Anterior cingulate cortex (tissue), 58 donors: ENCODE results near the gene ST7.

Source experiments
- DNase-seq, 58 donors: peaks; one replicate each; lab custom pipeline; 2025; lab: John Stamatoyannopoulos, UW

Gene ST7

DNA sequence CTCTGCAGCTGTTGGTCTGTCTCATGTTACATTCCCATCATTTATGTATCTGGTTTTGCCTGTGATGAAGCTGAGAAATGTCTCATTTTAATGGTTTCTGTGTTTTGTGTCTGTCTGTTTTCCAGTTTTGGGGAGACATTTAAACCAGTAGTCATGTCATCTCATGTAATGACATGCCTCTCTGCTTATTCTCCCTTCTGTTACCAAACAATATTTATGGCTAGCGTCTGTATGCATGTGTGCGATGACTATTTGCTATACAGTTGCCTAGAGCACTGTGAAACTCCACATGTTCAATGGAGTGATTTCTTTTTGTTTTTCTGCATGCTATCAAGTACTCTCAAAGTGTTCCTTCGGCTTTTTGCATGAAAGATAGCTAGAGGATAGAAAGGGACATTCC is 132.0 kb downstream of the ST7 start:
- no peak for DNase-seq

DNA sequence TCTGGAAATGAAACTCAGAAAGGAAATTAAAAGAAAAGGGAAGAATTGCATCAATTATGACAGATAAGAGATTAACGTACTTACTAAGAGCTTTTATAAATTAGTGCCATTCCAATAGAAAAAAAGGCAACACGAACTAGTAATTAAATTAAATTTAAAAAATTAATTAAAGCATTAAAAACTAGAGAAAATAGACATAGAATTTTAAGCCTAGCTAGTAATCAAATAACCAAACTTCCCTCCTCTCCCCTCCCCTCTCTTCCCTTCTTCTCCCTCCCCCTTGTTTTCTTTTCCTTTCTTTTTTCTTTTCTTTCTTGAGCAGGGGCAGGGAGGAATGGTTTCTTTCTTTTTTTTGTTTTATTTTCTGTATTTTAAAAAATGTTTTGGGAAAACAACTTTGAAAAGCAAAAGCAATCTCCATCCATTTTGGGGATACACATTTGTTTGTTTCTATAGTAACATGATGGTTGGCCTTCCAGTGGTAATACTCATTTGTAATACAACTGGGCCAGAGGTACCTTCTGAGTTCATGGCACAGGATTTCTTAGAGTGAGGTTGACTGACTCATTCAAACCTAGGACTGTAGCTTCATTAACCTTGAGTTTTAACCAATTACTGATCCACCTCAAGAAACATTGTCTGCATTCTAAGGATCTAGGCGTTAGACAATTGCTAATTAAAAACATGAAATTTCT is 132.6 kb downstream of the ST7 start:
- DNase-seq: no peak

DNA sequence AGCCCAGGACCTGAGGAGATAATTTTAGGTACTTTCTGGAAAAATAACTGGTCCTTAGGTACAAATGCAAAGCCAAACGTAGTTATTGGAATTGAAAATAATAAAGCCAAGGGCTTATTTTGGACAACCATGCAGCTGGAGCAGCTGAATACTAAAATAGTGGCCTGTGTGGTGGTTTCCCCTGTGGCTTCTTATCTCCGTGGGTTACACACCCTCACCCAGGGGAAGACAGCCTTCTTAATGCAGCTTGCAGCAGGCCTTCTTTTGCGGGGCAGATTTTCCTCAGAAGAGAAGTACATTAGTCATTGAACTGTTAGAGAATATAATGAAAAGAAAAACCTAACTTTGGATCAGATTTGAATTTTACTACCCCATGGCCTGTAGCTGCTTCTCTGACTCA is 133.5 kb downstream of the ST7 start:
- no peak for DNase-seq

DNA sequence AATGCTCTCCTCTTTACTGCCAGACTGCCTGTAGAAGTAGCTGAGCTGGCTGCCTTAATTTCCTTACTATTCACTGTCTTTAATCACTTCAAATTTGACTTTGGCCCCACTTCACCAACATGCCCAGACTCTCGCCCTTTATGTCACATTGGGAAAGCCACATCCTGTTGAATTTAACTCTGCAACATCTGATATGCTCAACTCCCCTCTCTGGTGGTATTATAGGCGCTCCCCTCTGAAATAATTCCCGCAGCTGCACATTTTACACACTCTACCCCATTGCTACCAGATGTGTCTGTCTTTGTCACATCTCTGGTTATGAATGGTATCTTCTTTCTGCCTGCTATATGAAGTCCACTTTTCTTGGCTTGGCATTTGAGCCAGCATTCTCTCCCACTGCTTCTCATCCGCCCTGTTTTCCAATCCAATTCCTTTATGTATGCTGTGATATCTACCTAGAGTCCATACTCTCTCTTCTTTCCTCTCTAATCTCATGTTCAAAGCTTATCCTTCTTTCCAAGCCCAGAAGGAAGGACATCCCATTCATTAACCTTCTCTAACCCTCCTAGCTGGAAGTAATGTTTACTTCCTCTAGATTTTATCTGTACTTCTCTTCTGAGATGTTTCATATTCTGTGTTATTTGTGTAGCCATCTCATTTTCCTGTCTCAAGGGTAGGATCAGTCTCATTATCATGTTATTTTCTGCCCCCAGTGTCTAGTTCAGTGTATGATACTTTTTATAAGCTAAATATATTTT is 134.5 kb downstream of the ST7 start:
- no peak for DNase-seq

DNA sequence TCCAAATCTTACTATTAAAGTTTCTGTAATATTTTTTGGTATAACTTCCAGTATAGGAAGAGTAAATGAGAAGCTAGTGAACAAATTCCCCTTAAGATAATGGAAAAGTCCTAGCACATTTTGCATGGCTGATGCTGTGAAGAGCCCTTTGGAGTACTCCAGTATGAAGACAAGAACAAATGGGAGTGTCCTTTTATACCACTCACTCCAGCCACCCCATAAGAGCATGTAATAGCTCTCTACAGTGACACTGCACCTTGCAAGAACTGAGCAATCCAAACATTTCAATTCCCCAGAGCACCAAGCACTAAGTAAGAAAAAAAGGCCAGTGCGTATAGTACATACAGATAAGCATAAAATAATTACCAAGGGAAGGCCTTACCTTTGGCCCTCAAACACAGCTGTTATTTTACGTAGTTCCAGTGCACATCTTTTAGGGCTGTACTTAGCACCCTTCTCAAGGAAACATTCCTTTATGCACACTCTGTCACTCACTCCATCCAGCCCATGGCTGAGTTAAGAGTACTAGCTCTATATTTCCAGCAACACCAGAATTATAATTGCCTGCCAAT is 135.4 kb downstream of the ST7 start:
- DNase-seq: no peak

DNA sequence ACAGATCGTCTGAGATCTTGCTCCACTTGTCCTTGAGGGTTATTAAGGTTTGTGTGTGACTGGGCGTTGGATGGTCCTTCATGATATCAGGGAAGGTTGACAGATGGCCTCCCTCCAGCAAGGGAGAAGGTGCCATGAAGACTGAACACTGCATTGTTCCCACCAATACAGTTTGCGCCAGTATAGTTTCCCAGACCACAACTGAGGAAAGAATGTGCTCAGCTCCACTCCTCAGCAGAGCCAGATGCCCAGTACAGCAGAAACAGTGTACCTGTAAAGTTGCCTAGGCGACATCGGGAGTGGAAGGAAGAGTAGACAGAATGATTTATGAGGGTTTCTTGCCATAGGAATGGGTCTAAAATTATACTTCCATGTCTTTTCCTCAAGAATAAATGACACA is 137.5 kb downstream of the ST7 start:
- no peak for DNase-seq

DNA sequence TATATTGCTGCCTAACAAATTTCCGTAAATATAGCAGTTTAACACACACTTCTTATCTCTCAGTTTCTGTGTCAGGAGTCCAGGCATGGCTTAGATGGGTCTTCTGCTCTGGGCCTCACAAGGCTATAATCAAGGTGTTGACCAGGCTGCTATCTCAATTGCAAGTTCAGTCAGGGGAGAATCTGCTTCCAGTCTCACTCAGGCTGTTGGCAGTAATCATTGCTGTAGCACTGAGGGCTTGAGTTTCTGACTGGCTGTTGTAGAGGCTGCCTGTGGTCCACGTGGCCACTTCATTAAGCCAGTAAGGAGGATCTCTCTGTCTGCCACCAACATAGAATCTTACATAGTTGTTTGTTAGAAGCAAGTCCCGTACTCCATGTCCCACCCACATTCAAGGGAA is 138.4 kb downstream of the ST7 start:
- DNase-seq: no peak

DNA sequence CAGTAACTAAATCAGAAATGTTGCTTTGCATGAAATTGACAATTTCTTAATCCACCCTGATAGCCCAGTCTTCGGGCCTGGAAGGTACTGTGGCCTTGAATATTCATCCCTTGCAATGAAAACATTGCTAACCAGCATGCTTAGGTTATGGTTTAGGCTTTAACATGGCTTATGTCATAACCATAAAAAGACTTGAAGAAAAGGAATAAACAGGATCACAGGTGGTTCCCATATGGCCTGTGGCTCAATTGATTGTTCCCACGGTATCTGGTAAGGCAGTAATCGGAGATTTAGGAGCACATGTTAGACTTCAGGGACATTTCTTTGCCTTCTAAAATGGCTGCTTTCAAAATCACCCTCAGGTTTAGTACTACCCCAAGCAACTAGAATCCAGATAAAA is 139.5 kb downstream of the ST7 start:
- DNase-seq: no peak

DNA sequence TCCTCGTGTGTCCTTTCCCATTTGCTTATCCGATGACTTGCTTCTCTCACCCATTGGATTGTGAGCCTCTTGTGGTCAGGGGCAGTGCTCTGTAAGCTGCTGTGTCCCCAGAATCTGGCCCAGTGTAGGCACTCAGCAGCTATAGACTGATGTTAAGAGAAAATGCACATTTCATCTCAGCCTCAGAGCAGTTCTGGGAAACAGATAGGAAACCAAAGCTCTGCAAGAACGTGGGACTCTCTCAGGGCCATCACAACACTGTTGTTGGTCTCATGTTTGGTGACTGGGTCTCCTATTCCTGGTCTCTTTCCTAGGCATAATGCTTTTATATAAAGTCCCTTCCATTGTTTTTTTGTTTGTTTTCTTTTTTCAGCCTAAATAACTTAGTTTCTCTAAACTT is 141.2 kb downstream of the ST7 start:
- no peak for DNase-seq

DNA sequence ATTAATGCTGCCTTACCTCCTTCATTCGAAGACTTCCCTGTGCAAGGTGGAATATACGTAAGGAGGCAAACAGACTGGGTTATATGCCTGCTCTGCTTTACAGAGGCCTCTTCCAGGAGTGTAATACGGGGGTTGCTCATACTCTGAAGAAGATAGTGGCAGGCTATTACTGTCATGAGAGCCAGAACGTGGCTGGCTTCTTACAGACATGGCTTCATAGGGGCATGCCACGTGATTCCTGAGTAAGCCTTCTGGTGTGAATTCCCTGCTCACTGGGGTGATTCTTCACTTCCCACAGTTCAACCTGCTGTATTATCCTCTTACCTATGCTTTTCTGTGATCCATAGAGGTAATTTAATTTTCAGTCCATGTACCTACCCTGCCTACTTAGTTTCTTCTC is 141.8 kb downstream of the ST7 start:
- no peak for DNase-seq

DNA sequence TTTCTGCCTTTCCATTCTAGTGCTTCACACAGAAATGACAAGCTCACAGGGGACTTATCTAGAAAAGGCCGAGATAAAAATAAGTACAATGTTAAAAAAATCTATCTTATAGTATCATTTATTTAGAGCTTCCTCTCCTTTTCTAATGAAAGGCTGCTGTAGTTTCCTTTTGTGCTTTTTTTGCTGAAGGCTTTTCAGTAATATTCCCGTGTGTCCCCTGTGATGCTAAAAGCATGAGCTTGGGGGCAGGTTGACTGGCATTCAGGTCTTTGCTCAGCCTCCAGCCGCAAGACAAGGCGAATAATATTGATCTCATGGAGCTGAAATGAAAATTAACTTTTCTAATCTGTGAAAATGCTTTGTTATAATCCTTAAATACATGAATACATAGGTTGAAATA is 143.0 kb downstream of the ST7 start:
- DNase-seq: no peak

DNA sequence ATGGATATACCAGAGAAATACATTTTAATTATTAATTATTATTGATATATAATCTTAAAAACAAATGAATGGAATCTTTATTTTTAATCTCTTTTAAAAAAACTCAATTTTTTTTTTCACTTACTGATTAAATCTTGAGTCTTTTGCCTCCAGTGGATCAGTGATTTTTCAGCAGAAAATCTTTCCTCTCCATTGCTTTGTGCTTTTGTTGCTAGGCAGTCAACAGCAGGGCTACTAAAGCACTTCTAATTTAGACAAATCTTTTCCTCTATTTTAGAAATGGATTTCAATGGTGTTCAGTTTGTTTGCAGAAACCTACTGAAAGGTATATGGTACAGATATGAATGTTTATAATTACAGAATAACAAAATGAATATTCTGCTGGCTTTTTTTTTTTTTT is 143.6 kb downstream of the ST7 start:
- DNase-seq: no peak

DNA sequence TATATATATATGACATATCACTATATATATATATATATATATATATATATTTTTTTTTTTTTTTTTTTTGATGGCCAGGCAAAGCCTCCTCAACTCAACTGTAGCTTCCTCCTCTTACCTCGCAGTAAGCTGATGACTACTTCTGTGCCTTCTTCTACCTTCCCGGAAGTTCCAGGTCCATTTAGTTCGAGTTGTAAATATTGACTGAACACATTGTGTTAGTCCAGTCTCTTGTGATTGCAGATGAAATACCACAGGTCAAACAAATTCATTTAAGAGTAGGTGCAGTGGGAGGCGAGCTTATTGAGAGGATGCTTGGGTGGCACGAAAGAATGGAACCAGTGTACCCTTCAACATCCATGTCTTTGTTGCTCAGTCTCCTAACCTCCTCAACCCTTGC is 144.6 kb downstream of the ST7 start:
- DNase-seq: no peak

DNA sequence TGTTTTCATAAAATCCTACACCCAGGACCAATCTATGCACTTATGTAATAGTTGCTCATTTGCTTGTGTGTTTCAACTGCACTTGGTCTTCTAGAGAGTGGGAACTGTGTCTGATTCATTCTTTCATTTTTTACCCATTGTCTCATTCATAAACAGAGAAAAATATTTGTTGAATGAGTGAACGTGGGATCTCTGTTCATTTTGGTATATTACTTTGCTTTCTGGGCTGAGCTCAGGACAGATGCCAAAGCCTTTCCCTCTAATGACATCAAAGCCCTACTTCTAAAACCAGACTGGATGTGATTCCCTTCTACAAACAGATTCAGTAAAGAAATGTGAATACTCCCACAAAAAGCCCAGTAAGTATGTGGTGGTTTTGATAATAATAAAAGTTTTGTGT is 145.2 kb downstream of the ST7 start:
- DNase-seq: no peak

DNA sequence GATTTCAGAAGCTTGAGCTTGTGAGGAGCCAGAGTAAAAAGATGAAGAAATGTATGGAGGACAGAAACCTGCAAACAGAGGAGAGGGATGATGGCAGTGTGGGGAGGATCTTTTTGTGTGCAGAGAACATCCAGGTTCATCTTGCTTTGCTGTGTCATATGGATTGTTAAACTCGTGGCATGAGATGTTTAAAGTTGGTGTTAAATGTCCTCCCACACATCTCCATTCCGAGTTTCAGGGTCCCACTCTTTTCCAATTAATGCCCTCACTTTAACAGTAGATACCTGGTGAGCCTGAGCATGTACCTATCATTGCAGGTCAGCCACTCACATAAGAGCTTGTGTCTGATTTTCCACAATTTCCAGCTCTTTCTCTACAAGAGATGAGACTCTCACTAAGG is 147.7 kb downstream of the ST7 start:
- DNase-seq: no peak

DNA sequence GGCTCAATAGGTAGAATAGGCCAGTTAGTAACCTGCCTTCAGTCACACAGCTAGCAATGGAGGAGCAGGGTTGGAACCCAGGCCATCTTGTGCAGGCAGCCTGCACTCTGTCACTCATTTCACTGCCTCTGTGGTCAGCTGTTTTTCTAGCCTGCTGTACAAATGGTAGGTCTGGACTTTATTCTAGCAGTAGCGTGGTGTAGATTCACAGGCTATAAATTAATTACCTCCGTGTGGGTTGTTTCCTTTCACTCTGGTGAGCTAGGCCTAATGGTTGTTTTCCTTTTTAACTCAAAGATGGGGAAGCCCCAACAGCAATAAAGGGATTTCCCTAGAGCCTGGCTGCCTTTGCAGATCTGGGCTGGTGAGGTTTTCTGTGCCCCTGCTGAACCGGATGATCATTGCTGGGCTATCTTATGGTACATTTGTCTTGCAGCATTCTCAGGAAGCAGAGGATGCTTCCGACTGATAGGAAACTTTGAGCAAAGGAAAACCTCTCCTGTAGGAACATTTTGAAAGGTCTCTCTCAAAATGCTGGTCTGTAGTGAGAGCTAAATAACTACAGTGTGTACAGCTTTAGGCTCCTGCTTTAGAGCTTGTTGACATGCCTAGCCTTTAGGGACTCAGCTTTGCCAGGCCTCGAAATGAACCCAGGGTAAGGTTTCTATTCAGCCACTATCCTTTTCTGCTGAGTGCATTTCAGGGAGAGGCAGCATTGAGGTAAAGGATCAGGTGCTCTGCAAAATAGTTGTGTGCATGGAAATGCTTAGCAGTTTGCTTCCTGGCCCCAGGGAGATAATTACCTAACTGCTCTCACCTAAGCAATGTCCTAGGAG is 157.4 kb downstream of the ST7 start:
- DNase-seq: no peak

DNA sequence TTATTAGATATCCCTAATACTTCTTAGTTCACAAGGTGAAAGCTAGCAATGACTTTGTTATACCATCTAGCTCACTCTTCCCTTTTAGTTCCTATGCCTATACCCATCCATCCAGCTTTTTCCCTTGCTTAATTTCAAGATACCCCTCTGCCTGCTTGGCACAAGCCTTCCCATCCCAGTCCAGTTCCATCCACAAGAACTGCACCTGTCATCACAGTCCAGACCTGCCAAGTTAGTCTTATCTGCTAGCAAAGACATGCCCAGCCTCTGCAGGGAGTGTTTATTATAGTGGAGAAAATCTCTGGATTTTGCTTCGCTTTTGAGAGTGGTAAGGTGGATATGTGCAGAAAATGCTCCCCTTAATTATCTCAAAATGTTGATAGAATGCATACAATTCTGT is 158.2 kb downstream of the ST7 start:
- no peak for DNase-seq

DNA sequence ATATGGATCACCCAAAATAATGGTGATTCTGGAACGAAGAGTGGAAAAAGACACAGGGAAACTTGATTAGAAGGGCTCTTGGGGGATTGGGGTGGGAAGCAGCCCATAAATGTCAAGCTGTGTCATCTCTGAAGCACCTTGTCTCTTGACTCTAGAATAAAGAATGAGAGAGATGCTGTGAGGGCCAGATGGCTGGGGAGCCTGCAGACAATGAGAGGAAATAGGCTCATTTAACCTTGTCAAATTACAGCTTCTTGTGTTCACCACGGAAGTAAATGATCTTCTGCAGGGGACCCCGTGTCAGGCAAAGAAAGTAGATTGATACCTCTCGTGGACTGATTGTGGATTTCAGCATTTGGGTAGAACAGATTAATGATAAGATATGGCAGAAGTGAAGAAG is 159.3 kb downstream of the ST7 start:
- no peak for DNase-seq

DNA sequence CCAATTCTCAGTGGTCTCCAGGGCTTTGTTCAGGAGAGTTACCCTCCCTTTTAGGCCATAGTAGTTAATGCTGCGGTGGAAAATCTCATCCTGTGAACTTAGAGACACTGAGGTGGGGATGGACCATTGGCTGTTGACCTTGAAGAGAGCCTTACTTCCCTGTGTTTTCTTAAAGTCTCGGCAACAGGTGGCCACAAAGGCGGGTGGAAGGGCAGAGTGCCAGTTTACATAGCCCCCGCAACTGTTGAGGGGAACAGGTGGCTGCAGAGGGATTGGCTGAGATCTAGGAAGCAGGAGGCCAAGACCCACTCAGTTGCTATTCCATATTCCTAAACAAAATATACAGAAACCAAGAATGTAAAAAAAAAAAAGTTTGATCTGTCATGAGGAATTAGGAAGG is 160.6 kb downstream of the ST7 start:
- no peak for DNase-seq

DNA sequence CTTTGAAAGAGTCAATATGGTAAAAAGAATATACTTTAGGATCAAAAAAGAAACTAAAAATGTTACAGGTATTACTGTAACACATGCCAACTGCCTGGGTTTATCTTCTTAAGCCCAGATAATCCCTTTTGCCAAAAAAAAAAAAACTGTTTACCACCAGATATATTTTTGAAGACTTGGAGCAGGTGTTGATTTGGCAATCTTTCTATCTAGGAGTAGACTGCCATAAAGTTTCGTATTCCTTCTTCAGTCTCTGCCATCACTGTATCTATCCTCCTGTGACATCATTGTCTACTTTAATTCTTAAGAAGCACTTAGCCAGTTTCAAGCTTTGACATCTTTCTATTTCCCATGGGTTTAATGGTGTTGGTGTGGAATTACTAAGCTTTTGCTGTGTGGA is 161.0 kb downstream of the ST7 start:
- DNase-seq: no peak

DNA sequence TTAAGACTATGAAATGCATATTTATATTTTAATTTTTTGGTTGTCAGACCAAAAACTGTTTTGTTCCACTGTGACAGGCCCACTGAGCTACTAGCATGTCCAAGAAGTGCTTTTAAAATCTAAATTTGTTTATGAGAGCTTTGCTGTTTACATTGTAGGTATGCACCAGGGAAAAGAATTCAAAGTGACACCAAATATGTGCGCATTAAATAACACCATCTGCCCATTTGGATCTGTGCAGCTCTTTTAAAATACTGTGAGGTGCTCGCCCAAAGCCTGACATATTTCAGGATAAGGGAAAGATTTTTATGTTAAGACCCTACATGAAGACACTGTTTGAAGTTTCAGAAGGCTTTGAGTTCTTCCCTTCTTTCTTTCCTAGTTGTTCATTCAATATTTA is 162.9 kb downstream of the ST7 start:
- no peak for DNase-seq
